Stimulated activated CD4-positive, alpha-beta T cell treated with anti-CD3 and anti-CD28 coated beads, Interleukin-12 subunit alpha, Interleukin-12 subunit beta, amount 100 ng/mL, for 48 hours (primary cell): ENCODE measurements around the gene PROSER2.
A peak's percentile ranks its signal among the peaks of the same experiment; 100 is the strongest.
"Not testable (repeated sequence)": the region's sequence is repeated elsewhere in the genome, so short reads cannot be mapped to it uniquely, and the experiment has no call there.

Experiments used
- DNase-seq, 3 donors: peaks; one replicate each; pipeline ENCODE4 v3.0.0-alpha.2; 2020; ENCODE audit warnings: low read depth in 2 of 3, low spot score in 1 of 3

PROSER2 gene

DNA sequence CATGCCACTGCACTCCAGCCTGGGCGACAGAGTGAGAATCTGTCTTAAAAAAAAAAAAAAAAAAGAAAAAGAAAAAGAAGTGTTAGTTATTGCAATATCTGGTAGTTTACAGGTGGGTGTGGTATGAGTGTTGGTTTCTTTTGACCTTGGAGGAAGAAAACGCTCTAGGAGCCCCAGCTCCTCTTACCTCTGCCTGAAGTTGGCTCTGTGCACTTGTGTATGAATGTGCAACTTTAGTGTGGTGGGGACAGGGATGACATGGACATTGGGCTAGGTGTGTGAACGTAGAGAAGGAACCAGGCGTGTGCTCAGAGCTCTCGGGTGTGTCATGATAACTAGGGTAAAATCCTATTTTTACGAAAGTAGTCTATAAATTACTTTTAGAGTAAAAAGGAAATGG, 11.9 kb downstream of the PROSER2 start:
- DNase-seq, result no peak

DNA sequence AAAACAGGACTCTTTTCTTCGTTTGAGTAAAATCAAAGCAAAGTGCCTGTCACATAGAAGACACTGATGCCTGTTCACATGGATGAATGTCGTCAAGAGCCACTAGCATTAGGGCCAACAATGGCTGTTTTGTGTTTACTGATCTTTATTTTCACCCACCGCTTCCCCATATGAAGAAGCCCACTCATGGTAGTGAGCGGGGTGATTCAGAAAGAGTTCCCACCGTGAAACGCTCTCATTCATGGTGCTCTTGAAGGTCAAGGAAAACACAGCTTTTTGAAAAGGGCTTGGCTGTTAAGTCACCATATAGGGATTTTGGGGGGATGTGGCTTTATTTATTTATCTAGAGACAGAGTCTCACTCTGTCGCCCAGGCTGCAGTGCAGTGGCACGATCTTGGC, 12.5 kb downstream of the PROSER2 start:
- DNase-seq, result no peak

DNA sequence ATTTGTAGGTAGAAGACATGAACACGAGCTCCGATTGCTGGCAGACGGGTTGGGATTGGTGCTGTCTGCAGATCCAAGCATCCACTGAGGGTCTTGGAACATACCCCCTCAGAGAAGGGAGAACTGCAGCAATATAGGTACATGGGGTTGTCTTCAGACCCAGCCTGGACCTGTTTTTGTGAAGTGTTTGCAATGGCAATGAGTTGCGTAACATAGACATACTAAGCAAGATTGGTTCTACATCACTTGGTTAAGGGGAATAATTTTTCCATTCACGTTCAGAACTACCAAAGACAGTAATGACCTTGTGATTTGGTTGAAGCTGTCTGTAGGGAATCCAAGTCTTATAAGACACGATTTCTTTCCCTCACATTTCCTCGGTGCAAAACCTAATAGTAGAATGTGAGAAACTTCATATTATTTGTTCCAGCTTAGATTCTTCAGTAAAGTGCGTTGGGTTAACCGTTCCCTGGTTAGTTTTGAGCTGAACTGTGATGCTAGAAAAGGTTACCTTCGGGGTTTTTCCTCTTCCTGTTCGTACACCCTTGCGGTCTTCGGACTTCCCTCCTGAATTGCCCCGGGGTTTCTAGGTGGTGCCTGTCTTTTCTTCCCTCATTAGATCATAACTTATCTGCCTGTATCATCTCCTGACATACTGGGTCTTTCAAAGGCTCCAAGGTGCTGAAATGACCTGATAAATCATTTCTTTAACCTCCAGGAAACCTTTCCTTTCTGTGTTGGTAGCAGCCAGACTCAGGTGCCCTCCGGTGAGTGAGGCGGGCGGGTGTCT, 14.4 kb downstream of the PROSER2 start:
- DNase-seq, result no peak

DNA sequence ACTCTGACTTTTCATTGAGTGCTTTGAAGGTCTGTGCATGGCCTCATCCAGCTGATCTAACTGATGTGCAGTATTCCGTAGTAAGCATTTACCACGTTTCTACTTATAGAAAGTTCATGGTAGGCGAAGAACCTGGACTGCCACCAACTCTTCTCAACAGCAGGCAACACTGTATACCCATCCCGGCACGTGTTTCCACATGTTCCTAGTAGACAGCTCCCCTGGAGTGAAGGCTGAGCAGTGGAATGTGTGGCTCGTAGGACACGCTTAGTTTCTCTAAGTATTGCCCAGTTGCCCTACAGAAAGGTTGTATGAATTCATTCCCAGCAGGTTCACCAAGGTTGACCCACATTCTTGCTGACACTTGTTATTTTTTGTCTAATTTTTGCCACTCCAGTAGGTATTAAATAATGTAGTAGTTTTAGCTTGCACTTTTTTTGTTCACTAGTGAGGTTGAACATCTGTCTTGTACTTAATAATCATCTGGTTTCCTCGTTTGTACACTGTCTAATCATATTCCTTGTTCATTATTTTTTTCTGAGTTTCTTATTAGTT, 15.2 kb downstream of the PROSER2 start:
- DNase-seq, result no peak

DNA sequence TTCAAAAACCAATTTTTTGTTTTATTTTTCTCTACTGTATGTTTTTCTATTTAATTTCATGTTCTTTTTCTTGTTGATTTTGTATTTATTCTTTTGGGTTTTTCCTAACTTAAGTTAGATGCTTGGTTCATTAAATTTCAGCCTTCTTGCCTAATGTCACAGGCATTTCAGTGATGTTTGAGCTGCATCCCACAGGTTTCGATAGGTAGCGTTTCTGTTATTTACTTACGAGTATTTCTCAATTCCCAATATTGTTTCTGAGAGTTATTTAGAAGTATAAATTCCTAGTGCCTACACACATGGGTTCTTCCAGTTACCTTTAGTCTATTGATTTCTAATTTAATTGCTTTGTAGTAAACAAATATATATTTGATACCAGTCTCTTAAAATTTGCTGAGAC, 18.2 kb downstream of the PROSER2 start:
- no peak for DNase-seq

DNA sequence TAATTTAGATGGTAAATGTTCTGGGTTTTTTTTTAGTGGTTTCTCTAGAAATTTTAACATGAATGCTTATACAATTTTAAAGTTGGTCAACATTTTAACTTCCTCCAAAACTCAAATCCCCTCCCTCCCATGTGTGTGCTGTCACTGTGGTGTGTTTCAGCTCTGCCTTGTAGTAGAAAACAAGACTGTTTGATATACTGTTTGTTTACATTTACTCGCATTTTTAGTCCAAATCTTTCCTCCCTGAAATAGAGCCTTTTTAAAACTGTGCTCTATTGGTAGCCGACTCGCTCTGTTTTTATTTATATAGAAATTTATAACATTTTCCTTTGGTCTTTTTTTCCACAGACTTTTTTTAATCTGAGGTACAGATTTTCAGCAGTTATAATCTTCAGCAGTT, 19.3 kb downstream of the PROSER2 start:
- no peak for DNase-seq

DNA sequence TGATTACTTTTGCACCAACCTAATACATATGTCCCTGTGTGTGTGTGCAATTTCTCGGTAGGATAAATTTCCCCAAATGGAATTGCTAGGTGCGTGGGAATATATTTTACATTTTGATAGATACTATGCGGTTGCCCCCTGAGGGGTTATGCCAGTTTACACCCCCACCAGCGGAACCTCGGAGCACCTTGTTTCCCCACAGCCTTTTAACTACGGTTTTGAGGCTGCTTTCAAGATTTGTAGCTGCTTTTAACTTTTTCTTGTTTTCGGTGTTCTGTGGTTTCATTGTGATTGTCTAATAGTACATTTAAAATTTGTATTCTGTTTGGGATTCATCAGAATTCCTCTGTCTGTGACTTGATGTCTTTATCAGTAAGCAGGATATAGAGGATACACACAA, 22.0 kb downstream of the PROSER2 start:
- no peak for DNase-seq

DNA sequence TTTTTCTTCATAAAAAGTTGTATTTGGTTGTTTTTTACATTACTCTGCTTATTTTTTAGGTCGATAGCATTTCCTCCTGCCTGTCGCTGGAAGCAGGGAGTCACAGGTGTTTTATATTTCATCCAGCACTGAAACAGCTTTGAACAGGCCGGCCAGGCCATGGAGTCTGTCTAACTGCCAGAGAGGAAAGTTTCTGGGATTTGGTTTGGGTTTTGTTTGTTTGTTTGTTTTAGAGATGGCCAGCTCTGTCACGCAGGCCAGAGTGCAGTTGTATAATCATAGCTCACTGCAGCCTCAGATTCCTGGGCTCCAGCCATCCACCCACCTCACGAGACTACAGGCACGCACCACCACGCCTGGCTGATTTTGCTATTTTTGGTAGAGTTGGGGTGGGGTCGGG, 23.4 kb downstream of the PROSER2 start:
- DNase-seq, result no peak

DNA sequence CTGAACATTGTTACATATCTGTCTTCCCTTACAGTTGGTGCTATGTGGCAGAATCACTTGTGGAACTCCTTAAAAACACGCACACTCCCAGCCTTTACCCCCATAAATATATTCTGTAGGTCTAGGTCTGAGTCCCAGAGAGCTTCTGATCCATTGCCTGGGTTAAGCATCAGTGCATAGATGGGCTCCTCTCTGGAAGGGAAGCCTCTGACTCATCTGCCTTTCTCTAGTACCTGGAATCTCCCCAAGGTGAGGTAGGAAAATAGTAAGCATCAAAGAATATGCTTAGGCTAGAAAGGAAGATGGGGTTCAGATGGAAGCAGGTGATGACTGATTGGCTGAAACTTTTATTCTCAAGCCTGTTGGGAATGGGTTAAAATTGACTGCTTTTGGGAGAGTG, 26.1 kb downstream of the PROSER2 start:
- no peak for DNase-seq

DNA sequence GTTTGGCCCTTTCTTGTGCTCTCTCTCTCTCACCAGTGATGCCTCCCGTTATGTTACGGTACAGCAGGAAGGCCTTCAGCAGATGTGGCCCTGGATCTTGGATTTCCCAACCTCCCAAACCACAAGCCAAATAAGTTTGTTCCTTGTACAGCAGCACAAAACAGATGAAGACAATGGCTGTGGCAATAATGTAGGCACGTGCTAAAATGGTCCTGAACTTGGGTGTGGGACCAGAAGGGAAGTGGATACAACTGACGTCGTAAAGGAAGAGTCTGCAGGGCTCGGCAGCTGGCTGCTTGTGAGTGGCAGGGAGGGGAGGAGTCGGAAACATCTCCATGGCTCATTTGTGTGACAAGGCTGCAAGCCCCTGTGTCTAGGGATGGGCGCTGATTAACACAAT, 26.8 kb downstream of the PROSER2 start:
- no peak for DNase-seq

DNA sequence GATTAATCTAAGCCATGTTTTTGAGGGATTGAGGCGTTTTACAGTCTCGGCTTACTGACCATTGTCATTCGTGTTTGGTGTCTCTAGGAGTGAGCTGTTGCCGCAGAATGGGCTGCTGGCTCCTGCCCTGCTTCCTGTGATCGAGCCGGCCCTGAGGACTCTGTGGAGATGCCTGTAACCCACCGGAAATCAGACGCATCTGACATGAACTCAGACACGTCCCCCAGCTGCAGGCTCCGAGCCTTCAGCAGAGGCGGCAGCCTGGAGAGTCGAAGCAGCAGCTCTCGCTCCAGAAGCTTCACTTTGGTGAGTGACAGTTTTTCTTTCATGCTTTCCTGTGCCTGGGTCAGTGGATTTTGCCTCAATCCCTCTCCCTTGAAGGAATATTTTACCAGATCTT, 28.8 kb downstream of the PROSER2 start:
- no peak for DNase-seq

DNA sequence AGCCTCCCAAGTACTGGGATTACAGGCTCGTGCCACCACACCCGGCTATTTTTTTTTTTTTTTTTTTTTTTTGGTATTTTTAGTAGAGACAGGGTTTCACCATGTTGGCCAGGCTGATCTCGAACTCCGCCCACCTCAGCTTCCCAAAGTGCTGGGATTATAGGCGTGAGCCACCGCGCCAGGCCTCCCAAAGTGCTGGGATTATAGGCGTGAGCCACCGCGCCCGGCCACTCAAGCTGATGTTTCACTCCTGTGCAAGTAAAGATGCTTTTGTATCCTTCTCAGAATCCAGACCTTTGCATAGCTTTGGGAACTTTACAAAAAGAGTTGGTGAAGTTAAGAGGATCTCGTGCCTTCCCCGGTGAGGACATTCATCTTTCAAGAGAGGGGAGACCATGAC, 29.5 kb downstream of the PROSER2 start:
- DNase-seq, result not testable (repeated sequence)

DNA sequence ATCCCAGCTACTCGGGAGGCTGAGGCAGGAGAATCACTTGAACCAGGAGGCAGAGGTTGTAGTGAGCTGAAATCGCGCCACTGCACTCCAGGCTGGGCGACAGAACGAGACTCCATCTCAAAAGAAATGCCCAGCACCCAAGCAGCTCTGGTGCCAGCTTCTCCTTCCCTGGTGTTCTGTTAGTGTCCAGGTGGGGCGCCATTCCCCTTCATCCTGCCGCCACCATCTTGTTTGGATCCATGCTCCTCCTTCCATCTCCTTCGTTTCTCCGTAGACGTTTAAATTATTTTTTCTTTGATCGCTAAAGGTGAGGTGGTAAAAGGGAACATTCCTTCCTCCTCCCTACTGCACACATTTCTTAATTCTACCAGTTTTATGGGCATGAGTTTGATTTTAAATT, 30.3 kb downstream of the PROSER2 start:
- no peak for DNase-seq

DNA sequence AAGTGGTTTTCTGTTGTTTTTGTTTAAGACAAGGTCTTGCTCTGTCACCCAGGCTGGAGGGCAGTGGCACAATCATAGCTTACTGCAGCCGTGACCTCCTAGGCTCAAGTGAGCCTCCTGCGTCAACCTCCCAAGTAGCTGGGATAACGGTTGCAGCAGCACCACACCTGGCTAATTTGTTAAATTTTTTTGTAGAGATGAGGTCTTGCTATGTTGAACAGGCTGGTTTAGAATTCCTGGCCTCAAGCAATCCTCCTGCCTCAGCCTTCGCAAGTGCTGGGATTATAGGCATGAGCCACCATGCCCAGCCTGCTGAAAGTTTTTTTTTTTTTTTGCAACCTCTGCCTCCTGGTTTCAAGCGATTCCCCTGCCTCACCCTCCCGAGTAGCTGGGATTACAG, 31.1 kb downstream of the PROSER2 start:
- no peak for DNase-seq

DNA sequence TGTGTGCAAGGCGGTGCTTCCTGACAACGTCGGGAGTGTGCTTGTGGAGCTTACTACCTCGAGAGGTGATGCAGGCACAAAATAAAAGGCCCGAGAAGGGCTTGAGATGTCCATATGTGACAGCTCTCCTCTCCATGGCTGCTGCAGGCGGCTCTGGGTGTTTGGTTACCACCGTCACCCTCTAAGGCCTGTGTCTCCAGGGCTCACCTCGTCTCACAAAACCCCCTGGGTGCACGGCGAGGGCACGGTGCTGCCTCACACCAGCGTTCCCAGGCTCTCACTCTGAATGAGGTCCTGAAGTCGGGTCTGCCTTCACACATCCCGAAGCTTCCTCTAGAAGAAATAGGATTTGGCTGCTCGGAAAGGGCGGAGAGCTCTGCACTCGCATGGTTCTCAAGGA, 32.9 kb downstream of the PROSER2 start:
- no peak for DNase-seq

DNA sequence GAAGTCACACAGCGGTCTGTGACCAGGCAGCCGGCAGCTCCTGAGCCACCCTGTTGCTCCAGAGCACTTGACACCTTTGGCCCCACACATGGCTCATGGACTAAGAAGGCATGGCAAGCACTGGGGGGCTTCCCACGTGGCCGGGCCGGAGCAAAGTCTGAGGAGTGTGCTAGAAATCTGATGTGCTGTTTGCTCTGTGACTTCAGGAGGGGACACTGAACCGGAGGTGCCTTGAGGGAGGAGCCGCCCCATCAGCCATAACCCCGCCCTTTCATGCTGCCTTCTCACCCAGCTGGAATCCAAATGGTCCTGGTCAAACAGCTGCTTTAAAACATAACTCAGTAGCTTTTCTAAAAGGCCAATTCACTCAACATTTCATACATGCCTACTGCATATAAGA, 33.5 kb downstream of the PROSER2 start:
- no peak for DNase-seq

DNA sequence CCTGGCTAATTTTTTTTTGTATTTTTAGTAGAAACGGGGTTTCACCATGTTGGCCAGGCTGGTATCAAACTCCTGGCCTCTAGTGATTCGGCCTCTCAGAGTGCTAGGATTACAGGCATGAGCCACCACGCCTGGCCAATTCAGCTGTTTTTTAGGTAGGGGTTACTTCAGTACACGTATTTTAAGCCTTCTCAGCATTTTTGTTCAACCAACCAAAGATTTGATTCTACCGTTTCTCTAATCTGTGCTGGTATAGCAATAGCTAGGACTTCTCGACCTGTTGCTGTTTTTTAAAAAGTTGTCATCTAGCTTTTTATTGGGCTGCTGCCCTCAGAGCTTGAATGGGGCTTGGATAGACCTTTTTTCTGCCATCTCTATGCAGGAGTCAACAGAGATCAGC, 34.9 kb downstream of the PROSER2 start:
- DNase-seq, result no peak

DNA sequence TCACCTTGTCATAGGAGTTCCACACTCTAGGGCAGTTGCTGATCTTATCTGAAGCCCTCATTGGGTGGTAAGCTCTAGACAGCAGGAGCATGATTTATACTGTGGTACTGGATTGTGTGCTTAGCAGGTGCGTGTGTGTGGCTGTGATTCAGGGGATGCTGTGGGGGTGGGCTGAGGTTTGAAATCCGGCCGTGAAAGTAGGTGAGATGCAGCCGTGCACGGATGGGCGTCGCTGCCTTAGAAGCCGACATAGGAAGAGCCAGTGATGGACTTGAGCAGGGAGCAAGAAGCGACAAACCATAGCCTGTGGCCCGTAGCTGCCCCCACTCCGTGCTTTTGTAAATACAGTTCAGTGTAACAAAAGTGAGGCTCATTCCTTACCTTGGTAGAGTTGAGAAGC, 38.2 kb downstream of the PROSER2 start:
- no peak for DNase-seq

DNA sequence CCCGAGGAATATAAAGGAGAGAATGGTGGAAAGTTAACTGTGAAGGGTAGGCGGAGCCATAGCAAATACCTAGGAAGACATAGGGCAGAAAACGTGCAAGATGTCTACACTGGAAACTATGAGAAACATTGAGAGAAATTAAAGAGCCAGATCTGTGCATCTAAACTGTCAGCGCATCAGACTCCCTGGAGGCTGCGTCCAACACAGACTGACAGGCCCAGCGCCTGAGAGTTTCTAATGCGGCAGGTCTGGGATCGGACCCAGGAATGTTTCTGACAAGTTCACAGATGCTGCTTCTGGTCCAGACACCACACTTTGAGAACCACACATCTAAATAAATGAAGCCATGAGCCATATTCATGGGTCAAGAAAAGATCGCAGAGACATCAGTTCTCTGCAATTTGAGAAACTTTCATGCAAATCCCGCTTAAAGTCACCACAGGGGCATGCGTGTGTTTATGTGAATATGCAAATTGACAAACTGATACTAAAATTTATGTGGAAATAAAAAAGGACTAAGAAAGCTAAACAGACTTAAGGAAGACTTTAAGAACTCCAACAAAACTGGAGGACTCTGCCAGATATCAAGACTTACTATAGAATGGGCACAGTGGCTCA, 38.8 kb downstream of the PROSER2 start:
- DNase-seq, result no peak

DNA sequence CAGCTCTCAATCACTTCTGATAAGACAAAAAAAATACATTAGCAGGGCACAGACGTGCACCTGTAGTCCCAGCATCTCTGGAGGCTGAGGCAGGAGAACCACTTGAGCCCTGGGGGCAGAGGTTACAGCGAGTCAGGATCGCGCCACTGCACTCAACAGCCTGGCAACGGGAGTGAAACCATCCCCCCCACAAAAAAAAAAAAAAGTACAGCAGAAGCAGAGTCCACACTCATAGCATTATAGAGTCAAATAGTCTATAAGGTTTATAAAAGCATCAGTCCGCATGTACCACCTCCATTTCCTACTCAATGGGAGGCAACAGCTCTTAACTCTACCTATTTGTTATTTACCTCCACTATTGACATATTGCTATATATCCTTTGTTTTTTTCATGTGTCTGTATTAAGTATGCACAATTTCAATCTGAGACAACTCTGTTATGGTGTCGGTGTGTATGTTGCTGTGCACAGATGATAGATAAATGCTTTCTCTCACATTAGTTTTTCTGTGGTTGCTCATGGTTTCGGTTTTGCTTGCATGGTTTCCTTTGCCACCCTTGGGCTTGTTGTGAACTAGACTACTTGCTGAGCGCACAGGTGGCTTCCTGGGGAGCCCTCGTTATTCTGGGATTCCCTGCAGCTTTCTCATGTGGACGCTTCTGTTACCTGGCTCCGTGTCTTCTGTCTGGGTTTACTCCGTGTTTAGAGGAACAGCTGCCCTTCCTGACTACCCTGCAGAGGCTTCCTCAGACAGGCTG, 40.4 kb downstream of the PROSER2 start:
- peak; percentile 10 to 37 (median 17) for DNase-seq

DNA sequence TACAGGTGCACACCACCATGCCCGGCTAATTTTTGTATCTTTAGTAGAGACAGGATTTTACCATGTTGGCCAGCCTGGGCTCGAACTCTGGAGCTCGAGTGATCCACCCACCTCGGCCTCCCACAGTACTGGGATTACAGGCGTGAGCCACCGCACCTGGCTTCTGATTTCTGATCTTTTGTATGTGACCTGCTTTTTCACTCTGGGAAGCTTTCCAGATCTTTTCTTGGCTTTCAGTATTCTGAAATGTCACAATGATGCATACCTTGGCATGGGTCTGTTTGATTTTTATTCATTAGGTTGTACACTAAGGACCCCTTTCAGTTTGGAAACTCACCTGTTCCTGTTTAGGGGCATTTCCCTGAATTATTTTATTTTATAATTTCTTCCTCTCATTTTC, 41.6 kb downstream of the PROSER2 start:
- DNase-seq, result no peak

DNA sequence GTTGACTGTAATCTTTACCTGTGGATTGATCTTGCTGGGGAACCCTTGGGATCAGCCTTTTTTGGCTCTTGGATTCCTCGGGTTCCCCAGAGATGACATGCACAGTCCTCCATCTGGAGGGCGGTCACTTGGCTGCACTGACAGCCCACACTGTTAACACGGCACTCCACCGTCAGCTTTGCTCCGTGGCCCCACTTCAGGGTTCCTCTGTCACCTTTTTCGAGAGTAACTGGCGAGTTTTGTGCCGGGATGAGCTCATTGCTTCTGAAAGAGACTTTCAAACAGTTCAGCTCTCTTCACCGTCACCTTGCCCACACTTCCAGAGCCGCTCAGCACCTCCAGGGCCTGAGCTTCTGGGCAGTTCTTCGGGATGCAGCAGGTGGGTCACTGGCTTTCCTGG, 42.4 kb downstream of the PROSER2 start:
- no peak for DNase-seq
